NCI-H2227 (cell line): ENCODE data around the gene RNF157.
"Not testable (repeated sequence)": the region's sequence is repeated elsewhere in the genome, so short reads cannot be mapped to it uniquely, and the experiment has no call there.

Source experiments
- DNase-seq: peaks from one replicate; lab custom pipeline; 2025; ENCODE audit not compliant: unreplicated experiment; lab: John Stamatoyannopoulos, UW

Gene RNF157

DNA sequence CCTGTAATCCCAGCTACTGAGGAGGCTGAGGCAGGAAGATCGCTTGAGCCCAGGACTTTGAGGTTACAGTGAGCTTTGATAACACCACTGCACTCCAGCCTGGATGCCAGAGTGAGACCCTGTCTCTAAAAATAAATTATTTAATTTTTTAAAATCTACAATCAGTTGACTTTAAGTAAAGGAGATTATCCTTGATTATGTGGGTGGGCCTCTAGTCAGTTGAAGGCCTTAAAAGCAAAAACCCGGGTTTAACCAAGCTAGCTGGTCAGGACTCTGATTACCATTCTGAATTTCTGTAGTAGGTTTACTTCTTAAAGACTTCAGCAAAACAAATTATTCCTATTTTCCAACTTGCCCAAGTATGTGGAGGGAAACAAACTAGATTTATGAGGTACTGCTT is 4.4 kb downstream of the RNF157 start:
- no peak for DNase-seq

DNA sequence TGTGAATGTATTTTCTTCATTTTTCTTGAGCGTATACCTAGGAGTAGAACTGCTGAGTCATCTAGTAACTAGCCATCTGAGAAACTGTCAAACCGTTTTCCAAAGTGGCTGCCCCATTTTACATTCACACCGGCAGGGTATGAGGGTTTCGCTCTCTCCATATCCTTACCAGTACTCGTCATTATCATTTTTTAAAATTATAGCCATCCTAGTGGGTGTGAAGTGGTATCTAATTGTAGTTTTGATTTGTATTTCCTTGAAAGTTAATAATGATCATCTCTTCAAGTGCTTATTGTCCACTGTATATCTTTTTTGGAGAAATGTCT is 6.0 kb downstream of the RNF157 start:
- no peak for DNase-seq

DNA sequence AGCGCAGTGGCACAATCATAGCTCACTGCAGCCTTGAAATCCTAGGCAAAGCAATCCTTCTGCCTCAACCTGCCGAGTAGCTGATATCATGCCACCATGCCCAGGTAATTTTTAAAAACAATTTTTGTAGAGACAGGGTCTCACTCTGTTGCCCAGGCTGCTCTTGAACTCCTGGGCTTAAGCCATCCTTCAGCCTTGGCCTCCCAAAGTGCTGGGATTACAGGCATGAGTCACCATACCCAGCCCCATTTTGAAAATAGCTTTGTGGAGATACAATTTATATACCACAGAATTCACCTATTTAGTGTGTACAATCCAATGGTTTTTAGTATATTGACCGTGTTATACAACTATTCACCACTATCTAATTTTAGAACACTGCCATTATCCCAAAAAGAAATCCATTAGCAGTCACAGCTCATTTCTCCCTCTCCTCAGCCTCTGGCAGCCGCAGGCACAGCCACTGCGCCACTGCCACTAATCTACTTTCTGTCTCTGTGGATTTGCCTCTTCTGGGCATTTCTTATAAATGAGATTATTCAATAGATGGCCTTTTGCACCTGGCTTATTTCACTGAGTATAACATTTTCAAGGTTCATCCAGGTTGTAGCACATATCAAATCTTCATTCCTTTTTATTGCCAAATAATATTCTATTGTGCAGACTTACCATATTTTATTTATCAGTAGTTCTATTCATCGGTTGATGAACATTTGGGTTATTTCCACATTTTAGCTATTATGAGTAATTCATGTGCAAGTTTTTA is 6.5 kb downstream of the RNF157 start:
- DNase-seq: no peak

DNA sequence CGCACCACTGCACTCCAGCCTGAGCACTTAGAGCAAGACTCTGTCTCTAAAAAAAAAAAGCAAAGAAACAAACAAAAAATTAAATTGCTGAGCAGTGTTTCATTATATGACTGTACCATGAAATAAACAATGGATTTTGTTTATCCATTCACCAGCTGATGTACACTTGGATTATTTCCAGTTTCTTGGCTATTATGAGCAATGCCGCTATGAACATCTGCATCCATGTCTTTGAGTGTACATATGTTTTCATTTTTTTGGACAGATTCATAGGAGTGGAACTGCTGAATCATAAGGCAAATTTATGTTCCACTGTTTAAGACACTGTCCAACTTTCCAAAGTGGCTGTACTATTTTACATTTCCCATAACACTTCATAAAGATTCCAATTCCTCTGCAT is 8.0 kb downstream of the RNF157 start:
- no peak for DNase-seq

DNA sequence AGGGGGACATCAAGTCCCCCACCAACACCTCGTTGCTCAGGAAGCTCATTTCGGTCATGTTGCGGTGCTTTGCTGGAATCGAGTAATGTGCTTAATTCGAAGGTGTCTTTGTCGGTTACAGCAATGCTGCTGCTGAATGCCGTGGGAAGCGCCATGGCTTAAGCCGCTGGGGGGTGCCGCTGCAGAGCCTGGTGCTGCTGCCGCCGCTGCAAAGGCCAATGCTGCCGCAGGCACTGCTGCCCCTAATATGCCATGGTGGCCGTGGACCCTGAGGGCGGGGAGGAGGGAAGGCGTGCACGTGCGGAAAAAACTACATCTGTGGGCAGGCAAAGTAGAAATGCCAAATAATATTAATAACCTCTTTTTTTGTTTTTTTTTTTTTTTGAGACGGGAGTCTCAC is 13.5 kb downstream of the RNF157 start:
- not testable (repeated sequence) for DNase-seq

DNA sequence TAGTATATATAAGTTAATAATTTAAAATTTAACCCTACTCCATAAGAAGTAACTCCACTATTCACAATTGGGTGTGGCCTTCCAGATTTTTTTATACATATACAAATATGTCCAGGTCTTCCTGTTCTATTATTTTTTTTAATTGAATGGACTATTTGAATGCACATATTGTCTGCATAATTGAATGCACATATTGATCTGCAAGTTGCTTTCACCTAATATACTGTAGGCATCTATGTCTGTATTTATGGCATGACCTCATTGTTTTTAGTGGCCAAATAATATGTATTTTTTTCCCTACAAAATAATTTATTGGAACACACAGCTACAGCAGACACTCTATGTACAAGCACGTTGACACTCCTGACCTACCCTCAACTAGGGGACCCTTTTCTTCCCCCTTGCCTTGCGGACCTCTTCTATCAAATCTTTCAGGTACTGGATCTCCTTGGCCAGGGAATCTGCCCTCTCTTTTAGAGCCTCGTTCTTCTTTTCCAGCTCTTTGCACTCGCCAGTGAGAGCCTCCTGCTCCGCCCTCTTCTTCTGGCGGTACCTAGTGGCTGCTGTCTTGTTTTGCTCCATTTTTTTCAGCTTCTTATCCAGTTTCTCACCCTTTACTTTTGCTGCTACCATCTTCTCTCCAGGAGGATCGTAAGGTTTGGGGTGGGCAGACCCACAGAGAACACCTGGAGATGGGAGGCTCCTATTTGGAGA is 14.8 kb downstream of the RNF157 start:
- DNase-seq: peak; percentile 31

DNA sequence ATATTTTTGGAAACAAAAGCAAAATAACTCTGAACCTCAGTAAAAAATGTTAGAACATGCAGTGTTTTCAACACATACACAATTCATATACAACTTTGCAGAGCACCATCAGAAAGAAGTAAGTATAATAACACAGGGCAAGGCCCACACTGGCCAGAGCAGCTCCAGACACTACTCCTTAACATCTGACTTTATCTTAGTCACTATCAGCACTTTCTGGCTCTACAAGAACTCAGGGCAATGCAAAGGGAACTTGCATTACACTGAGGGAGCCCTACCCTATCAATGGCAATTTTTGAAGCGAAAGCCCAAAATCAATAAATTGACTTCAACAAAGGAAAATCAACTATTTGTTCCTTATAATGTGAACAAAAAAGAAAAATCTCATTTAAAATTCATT is 16.5 kb downstream of the RNF157 start:
- DNase-seq: no peak

DNA sequence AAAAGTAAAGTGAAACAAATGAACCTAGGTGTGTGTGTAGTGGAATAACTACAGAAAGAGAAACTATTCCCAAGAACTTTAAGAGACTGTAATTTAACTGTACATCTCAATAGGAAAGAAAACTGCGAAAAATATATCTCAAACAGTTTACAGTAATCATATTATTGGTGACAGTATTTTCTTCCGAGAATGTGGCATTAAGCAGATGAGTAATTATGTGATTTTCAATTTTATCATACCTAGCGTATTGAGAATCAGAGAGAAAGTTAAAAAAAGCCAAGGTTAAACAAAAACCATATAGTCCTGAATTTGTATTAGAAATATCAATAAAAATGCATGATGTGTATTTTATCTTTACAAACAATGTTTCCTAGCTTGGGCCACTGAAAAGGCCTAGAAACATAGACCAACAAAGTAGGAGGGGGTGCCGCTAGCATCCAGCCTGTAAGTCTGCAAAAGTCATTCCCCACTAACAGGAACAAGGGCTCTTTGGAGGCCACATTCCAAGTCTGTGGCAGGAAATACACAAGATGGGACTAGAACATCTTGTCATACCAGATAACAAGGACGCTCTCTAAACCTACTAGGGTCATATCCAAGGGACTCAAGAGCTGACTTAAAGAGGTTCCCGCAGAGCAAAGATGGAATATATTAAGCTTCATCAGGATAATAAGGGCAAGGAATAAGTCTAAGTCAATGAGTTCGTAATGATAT is 20.5 kb downstream of the RNF157 start:
- DNase-seq: no peak

DNA sequence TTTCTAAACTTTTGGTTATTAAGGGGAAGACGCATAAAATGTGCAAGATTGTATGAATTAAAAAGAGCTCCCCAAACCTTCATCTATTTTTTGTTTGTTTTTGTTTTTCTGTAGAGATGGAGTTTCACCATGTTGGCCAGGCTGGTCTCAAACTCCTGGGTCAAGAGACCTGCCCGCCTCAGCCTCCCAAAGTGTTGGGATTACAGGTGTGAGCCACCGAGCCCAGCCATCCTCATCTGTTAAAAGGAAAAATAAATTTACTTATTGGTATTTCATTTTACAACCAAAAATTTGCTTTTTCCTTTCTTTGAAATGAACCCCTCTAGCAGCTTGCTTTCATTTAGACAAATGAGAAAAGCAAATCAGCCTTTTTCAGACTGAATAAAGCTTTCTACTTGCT is 23.2 kb downstream of the RNF157 start:
- no peak for DNase-seq

DNA sequence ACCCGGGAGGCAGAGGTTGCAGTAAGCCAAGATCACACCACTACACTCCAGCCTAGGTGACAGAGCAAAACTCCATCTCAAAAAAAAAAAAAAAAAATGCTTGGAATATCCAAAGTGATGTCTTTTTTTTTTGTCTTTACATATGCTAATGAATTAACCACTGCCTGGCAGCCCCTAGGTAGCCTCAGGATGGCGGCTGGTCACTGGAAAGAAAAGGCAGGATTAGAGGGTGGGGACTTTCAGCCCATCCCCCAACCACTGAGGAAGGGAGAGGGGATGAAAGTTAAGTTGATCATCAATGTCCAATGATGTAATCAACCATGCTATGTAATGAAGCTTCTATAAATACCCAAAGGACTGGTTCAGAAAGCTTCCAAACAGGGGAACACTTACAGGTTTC is 26.8 kb downstream of the RNF157 start:
- no peak for DNase-seq

DNA sequence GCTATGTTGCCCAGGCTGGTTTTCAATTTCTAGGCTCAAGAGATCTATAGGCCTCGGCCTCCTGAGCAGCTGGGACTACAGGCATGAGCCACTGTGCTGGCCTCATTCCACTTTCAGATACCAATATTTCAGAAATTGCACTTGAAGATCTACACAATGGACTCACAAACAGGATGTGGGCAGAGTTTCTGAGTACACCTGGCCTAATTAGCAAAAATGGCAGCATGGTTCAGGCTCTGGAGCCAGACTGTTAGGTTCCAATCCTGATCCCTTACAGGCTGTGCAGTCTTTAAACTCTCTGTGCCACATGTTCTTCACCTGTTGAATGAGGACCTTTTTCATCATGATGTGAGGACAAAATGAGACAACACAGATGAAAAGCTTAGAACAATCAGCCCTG is 32.2 kb downstream of the RNF157 start:
- DNase-seq: no peak

DNA sequence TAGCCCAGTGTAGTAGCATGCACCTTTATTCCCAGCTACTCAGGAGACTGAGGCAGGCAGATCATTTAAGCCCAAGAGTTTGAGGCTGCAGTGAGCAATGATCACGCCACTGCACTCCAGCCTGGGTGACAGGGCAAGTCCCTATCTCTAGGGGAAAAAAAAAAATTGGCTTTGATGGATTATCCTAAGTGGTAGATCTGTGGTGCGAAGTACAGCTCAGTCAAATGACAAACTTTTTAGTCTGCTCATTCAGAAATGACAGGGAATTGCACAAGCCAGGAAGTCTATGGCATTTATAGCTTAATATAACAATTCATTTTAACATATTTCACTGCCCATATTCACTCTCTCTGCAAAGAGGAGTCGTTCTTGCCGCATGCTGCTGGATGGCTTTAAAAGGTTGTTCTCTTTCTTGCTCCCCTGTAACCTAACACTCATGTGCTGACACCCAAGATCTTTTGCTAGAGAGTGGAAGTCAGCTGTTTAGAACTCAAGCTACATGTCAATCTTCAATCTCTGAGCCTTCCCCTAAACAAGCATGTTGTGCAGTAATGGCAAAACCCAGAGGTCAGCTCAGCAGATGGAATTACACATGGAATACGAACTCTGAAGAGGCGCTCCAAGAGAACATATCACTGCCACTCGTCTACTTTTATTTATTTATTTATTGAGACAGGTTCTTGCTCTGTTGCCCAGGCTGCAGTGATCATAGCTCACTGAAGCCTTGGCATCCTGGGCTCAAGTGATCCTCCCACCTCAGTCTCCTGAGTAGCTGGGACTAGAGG is 32.8 kb downstream of the RNF157 start:
- no peak for DNase-seq

DNA sequence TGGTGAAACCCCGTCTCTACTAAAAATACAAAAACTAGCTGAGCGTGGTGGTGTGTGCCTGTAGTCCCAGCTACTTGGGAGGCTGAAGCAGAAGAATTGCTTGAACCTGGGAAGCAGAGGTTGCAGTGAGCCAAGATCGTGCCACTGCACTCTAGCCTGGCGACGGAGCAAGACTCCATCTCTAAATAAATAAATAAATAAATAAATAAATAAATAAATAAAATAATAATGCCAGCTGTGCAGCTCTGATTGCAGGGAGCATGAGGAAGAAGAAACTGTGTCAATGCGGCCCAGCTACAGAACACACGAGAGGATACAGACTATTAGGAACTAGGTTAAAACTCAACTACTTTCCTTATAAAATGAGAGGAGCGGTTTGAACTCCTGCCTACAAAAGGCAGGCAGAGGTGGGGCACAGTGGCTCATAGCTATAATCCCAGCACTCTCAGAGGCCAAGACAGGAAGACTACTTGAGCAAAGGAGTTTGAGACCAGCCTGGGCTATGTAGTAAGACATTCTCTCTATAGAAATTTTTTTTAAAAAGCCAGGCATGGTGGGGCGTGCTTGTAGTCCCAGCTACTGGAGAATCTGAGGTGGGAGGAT is 34.6 kb downstream of the RNF157 start:
- DNase-seq: not testable (repeated sequence)

DNA sequence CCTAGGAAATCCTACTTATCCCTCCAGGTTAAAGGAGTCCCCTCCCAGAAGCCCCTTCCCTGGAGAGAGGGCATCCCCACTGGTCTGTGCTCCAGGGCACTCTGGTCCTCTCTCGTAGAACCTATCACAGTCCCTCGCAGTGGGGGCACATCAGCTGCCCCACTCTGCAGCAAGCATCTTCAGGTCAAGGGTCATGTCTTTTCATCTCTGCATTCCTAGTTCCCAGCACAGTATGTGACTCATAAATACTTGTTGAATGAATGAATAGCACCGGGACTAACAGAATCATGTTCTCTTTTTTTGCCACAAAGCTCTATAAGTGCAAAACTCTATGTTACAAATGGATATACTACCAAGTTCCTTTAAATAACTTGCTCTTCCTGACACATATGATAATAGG is 36.0 kb downstream of the RNF157 start:
- DNase-seq: no peak

DNA sequence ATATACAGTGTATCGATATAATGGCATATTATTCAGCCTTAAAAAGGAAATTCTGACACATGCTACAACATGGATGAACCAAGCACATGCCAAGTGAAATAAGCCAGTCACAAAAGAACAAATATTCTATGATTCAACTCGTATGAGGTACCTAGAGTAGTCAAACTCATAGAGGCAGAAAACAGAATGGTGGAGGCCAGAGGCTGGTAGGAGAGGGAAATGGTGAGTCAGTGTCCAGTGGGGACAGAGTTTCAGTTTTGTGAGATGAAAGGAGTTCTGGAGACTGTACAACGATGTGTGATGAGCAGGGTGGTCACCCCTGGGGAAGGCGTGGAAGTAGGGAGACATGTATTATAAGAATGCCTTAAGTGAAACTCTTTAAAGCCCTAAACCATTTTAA is 39.9 kb downstream of the RNF157 start:
- DNase-seq: no peak

DNA sequence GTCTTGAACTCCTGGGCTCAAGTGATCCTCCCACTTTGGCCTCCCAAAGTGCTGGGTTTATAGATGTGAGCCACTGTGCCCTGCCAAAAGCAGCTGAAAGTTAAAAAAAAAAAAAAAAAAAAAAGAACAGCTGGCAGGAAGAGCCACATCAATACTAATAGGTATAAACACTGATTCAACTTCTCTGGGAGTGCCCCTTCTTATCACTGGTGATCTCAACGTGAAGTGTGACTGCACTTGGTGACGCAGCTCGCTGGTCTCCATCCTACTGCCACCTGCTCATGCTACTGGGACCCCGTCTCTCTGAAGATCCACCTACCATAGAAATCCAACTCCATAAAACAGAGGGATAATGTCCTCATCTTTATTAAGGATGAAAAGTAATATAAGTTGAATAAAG is 40.8 kb downstream of the RNF157 start:
- no peak for DNase-seq

DNA sequence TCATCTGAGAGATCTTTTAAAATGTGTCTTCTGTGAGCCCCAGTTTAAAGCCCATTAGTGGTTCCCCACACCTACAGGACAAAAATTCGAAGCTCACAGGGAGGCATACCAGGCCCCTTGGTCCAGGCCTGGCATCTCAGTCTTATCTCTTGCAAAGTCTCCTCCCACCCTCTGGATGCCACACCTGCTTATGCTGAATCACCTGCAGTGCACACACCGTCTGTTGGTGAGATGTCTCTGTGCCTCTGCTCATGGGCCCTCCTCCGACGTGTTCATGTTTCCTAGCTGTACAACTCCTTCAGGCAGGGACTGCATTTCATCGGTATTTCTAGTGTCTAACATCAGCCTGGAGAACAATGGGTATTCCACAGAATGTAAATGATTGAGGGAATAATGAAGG is 41.6 kb downstream of the RNF157 start:
- DNase-seq: no peak

DNA sequence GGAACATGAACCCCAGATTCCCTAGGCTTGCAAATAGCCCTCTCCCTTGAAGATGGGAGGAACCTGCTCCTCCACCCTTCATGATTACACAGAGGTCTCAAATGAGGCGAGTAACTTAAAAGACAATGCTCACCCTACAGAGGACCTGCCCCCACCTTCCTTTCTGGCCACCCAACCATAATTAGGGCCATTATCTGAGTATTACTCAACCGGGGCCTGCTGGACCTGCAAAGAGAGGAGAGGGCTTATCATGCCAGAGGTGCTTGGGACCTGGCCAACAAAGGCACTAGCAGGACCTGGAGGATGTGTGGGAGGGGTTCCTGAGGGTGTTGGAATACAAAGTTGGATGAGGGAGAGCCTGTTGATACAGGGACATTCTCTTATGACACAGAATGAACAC is 42.4 kb downstream of the RNF157 start:
- no peak for DNase-seq

DNA sequence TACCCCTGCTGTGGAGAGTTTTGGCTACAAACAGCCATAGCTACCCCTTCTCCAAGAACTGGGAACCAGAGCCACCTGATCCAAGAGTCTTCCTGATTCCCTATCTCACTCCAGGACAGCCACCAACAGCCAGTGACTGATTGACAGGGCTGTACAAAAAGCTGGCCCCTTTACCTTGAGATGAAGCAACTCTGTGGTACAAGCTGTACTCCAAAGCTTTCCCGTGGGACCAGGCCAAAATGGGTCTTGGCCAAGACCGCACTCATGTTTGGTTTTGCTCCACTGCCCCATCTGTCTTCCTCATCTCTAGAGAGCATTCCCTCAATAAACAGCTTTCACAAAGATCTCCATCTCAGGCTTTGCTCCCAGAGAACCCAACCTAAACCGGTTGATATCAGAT is 43.6 kb downstream of the RNF157 start:
- no peak for DNase-seq

DNA sequence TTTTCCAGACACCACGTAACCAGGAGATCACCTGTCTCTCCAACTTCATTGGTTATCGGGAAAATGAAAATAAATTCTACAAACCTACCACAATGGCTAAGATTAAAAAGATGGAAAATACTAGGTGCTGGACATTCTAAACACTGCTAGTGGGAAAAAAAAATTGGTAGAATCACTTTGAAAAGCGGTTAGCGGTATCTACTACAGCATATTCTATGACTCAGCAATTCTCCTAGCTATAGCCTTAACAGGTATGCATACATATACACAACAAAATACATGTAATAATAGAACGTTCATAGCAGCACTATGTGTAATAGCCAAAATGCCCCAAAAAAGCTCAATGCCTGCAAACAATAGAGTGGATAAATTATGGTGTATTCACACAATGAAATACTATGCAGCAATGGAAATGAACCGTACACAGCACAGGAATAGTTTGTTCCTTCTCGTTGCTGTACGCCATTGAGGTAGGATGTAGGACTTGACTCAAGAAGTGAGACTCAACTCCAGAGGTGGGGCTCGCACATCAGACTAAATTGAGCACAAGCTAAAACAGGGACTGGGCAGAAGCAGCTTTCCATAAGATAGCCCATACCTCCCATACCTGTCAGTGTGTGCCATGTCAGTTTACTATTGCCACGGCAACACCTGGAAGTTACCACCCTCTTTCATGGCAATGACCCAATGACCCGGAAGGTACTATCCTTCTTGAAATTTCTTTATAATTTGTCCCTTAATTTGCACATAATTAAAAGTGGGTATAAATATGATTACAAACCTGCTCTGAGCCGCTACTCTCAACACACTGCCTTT is 44.8 kb downstream of the RNF157 start:
- no peak for DNase-seq
